PC-3 (cell line): ENCODE data around the gene QPCTL.

ENCODE experiments used
- CTCF ChIP-seq: fragments of 300-600 bp; sonication (generic); conservative IDR thresholded peaks from 2 replicates; pipeline ENCODE4 v1.5.1; 2017; ENCODE audit warnings: antibody characterized with exemption, low read depth, mild to moderate bottlenecking, low read length
- EZH2 ChIP-seq: fragments of 300-600 bp; sonication (generic); IDR thresholded peaks from one replicate; pipeline ENCODE4 v1.6.1; 2017; ENCODE audit warnings: antibody characterized with exemption, mild to moderate bottlenecking, low read length; ENCODE audit not compliant: unreplicated experiment

GRCh38 chr19:45660636-45661035 lies 31.8 kb upstream of the QPCTL start:
- TF ChIP-seq CTCF (no peak), EZH2 (no peak)
